Anterior cingulate cortex (tissue), 58 donors: ENCODE results near the gene ZBED4.

Source experiments
- DNase-seq, 58 donors: peaks; one replicate each; lab custom pipeline; 2025; lab: John Stamatoyannopoulos, UW

Gene ZBED4

GRCh38 chr22:49933236-49934159 lies 79.9 kb downstream of the ZBED4 start:
- peak in 40 of 58 donors; percentile 8 to 75 (median 34) for DNase-seq

GRCh38 chr22:49934160-49934890 lies 80.7 kb downstream of the ZBED4 start:
- DNase-seq: peak in 23 of 58 donors; percentile 6 to 65 (median 29)

- peak in 32 of 58 donors; percentile 10 to 70 (median 36) for DNase-seq
Measured at GRCh38 chr22:49934891-49935557, 81.4 kb downstream of the ZBED4 start.

- DNase-seq: no peak
Measured at GRCh38 chr22:49935561-49935960, 81.9 kb downstream of the ZBED4 start.

GRCh38 chr22:49936018-49936972 lies 82.7 kb downstream of the ZBED4 start:
- DNase-seq: peak in 47 of 58 donors; percentile 20 to 88 (median 57)

GRCh38 chr22:49936973-49937757 lies 83.5 kb downstream of the ZBED4 start:
- peak in 50 of 58 donors; percentile 26 to 88 (median 66) for DNase-seq

GRCh38 chr22:49937758-49938564 lies 84.3 kb downstream of the ZBED4 start:
- DNase-seq: peak in 42 of 58 donors; percentile 16 to 79 (median 56)

GRCh38 chr22:49938565-49939136 lies 85.0 kb downstream of the ZBED4 start:
- no peak for DNase-seq
